HG03097 (cell line): ENCODE measurements around the gene MTERF2.
A peak's percentile ranks its signal among the peaks of the same experiment; 100 is the strongest.

Source experiments
- ATAC-seq: cut with Tn5 transposase; IDR thresholded peaks from one replicate; pipeline ENCODE4 v1.9.1; 2021; ENCODE audit not compliant: unreplicated experiment, low FRiP score

The MTERF2 gene

DNA sequence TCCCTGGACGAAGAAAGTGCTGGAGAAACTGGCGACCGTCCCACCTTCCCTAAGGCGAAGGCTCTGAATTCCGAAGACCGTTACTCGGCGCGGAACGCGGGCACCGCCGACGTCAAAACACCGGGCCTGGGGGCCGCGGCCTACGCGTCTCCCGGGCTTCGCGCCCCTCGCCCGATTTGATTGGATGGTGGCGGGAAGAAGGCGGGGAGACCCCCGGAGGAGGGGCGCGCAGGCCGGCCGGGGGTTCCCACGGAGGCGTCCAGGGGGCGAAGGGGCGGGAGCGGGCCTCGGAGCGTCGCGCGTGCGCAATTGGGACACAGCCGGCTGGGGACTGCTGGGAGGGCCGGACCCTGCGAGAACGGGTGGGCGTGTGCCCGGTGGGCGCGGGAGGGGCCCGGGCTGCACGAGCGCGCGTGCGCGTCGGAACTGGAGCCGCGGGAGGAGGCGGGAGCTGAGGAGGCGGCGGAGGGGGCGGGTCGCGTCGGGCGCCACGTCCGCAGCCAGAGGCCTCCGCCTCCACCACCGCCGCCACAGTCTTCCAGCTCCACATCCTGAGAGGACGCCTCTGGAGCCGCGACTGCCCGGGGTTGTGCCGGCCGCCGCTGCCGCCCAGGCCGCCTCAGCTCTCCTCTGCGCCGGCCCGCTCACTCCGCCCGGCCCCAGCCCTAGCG is 31.4 kb downstream of the MTERF2 start, which contains the start of gene TMEM263:
Gene TMEM263, plus strand, starts transcription at position 531 of the 671 bp plus-strand sequence. CDS start 11,210 bp downstream, outside the sequence.
- ATAC-seq = peak; percentile 78

GRCh38 chr12:106954462-106955376 is 32.2 kb downstream of the MTERF2 start:
- ATAC-seq = no peak

GRCh38 chr12:106953352-106954250 is 33.3 kb downstream of the MTERF2 start:
- ATAC-seq = no peak

DNA sequence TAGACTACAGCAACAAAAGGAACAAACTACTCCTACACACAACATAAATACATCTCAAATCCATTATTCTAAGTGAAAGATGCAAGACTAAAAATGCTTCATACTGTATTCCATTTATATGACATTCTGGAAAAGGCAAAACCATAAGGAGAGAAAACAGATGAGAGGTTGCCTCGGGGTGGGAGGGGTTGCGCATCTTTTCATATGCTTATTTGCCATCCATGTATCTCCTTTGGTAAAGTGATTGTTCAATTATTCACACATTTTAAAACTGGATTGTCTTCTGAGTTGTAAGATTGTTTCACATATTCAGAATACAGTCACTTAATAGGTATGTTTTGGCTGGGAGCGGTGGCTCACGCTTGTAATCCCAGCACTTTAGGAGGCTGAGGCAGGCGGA is 36.4 kb downstream of the MTERF2 start:
- ATAC-seq = no peak

DNA sequence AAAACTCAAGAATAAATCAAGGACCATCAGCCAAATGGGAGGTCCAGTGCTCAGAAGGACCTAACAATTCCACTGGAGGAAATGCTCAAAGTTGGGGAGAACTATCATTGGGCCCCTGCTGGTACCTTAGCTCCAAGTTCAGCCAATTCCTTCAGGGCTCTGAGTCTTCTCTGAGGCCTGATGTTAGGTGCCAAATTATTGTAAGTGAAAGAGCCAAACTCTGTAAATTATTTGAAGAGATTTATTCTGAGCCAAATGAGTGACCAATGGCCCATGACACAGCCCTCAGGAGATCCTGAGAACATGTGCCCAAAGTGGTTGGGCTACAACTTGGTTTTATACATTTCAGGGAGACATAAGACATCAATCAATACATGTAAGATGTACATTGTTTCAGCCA is 39.5 kb downstream of the MTERF2 start:
- no peak for ATAC-seq

DNA sequence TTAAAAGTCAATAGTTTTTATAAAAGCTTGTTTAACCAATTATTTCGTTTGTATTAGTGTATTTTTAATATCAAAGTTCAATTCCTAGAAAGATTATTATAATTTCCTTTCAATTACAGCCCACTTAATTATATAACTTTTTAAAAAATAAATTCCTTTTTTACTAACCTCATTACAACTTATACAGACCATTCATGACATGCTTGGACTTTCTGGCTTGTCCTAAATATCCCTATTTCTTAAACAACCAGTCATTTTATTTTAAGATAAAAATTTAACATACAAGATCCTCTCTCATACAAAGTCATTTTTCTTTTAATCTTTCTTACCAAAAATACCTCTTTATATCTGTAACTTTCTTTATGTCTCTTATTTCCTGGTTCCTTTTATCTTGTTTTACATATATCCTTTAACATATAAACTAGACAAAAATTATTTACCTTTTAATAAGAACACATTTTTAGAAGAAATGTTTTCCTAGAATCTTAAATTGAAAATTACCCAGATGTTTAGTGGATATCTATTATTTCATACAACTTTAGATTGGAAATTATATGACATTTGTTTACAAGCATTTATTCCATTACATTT is 41.6 kb downstream of the MTERF2 start:
- no peak for ATAC-seq

GRCh38 chr12:106942775-106943174 is 44.2 kb downstream of the MTERF2 start:
- no peak for ATAC-seq

- ATAC-seq = no peak
Measured at GRCh38 chr12:106941481-106942156, 45.3 kb downstream of the MTERF2 start.

DNA sequence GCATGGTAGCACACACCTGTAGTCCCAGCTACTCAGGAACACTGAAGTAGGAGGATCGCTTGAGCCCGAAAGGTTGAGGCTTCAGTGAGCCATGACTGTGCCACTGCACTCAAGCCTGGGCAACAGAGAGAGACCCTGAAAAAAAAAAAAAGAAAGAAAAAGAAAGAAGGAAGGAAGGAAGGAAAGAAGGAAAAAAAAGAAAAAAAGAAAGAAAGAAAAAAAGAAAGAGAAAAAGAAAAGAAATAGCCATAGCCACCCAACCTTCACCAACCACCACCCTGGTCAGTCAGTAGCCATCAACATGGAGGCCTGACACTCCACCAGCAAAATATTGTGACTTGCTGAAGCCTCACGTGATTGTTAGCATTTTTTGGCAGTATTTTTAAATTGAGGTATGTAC is 52.7 kb downstream of the MTERF2 start:
- ATAC-seq = no peak
